Jurkat, Clone E6-1 (cell line): ENCODE data around the gene MRC2.
"Not testable (repeated sequence)": the region's sequence is repeated elsewhere in the genome, so short reads cannot be mapped to it uniquely, and the experiment has no call there.

Experiments
- DNase-seq: peaks from one replicate; pipeline ENCODE4 v3.0.0-alpha.2; 2011; ENCODE audit warnings: low read depth, low spot score
- H3K4me3 ChIP-seq: 2 replicates; pipeline ENCODE4 v1.5.1; 2011; ENCODE audit warnings: mild to moderate bottlenecking, low read length, control low read depth, moderate library complexity

Gene MRC2

DNA sequence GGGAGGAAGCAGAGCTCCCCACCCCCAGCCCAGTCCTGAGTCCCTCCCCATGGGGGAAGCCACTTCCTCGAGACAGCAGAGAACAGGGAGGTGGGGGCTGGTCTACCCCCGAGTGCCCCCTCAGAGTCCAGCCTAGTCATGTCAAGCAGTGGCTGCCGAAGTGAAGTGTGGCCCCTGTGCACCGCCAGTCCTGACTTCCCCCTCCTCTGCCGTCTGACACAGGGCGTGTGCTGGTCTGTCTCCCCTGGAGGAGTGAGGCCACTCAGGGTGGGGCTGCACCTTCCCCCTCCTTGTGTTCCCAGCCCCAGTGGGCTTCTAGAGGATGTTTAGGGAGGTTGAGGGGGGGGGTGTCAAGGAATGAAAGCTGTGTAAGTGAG, 46.9 kb downstream of the MRC2 start:
- H3K4me3 ChIP-seq, result no peak overlapping the region
- DNase-seq, result no peak

DNA sequence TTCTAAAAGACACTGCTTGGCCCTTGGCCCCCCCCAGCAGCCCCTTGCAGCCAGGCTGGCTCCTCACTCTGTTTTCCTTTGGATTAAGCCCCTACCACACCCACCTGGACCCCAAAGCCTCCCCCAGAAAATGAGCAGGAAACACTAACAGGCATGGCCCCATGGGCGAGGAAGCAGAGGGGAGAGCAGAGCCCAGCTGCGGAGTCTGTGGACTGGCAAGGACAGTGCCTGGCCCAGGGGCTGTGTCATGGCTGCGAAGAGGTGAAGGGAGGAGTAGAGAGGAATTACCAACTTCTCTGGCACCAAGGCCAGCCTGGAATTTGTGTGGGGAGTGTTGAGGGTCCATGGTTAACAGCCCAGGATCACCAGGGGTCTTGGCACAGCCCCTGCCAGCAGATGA, 47.4 kb downstream of the MRC2 start:
- DNase-seq, result no peak
- H3K4me3 ChIP-seq, result no peak overlapping the region

DNA sequence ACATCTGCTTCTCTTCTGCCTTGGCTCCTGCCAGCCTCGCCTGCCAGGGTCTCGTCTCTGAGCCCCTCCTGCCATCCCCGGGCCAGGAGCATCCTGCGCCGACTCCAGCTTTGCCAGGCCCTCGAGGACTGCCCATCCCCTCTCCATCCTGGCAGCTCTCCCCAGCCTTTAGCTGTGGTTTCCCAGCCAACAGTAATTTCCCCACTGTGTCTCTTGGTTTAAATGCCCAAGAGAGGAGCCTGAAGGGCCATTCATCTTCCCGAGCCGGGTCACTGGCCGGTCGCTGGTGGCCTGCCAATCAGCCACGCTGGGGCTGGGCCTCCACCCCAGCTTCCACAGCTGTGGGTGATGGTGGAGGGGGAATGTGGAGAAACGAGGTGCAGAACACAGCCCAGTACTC, 47.8 kb downstream of the MRC2 start:
- no peak overlapping the region for H3K4me3 ChIP-seq
- DNase-seq, result no peak

DNA sequence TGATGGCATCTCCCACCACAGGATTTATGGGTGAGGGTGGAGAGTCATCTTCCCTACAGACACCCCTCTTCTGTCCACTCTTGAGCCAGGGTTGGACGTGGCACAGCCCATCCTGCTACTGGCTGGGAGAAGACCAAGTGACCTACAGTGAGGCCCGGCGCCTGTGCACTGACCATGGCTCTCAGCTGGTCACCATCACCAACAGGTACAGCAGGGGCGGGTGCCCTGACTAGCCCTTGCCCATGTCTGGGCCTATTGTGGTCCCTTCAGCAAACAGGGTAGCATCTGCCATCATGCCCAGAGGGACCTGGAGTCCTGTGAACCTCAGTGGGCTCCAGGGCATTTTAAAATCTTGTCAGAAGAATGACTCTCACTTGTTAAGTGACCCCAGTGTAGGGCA, 48.2 kb downstream of the MRC2 start:
- no peak overlapping the region for H3K4me3 ChIP-seq
- DNase-seq, result no peak

DNA sequence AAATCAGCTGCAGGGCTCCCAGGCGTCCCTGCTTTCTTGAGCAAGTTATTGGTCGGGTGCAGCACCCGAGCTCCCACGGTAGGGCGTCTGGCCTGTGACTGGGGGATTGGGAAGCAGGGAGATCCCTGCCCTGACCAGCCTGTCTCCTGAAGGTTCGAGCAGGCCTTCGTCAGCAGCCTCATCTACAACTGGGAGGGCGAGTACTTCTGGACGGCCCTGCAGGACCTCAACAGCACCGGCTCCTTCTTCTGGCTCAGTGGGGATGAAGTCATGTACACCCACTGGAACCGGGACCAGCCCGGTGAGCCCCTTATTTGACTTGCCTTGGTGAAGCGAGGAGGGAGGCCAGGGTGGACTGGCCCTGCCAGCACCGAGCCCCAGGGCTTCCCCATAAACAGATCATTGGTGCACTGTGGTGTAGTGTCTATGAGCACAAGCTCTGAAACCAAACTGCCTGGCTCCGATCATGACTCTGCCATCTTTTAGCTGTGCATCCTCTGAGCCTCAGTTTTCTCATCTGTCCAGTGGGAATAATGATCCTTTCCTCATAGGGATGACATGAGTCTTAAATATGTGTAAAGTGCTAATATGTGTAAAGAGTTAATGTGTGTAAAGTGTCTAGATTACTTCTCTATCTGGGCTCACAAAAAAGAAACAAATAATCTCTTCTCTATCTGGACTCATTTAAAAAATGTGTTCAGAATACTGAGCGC, 48.9 kb downstream of the MRC2 start:
- DNase-seq, result no peak
- H3K4me3 ChIP-seq, result no peak overlapping the region

DNA sequence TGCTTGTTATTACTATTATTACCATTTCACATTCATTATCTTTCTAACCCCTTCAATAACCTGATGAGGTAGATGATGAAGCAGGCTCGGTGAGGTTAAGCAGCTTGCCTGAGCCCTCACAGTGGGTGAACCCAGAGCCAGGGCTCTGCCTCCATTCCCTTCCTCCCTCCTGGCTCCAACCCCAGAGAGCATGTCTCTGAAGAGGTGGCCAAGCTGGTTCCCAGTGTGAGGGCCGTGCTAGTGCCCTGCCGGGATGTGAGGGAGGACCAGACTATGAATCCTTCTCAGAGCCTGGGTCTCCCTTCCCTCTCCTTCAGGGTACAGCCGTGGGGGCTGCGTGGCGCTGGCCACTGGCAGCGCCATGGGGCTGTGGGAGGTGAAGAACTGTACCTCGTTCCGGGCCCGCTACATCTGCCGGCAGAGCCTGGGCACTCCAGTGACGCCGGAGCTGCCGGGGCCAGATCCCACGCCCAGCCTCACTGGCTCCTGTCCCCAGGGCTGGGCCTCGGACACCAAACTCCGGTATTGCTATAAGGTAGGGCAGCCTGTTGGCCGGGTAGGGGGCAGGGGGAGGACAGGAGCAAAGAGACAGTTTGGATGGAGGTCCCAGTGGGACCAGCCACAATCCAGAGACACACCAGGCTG, 49.6 kb downstream of the MRC2 start:
- DNase-seq, result no peak
- H3K4me3 ChIP-seq, result no peak overlapping the region

DNA sequence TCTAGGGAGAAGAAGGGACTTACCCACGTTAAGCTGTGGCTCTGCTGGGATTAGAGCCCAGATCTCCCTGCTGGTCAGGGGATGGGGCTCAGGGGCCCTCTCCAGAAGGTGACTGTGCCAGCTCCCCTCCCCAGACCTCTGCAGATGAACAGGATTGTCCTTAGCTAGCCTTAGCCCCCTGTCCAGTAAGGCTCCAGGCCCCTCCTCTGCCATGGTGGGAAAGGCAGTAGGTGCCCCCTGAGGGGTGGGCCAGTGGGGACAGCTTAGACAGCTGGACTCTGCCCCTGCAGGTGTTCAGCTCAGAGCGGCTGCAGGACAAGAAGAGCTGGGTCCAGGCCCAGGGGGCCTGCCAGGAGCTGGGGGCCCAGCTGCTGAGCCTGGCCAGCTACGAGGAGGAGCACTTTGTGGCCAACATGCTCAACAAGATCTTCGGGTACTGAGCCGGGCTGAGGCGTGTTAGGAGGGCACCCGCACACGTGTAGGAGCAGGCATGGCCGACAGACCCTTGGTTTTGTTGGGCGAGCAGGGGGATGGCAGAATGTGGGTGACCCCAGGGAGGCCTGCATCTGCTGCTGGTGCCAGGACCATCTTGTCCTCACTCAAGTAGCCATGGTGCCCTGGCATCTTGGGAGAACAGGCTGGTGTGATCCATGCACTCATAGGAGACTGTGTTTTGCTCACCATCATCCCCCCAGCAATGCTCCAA, 50.9 kb downstream of the MRC2 start:
- no peak overlapping the region for H3K4me3 ChIP-seq
- DNase-seq, result no peak

DNA sequence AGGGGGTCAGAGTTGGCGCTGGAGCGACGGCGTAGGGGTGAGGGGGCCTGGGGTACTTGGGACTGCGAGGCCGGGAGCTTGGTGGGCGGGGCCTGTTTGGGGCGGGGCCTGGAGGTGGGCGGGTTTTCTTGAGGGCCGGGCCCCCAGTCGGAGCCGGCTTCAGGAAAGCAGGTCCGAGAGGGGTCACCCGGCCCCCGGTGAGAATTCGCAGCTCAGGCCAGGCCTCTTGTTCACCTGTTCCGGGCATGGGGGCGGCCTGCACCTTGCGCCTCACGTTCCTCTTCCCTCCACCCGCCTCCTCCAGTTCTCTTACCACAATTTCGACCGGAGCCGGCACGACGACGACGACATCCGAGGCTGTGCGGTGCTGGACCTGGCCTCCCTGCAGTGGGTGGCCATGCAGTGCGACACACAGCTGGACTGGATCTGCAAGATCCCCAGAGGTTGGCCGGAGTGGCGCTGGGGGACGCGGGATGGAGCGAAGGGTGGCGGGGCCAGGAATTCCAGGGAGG, 52.5 kb downstream of the MRC2 start:
- no peak for DNase-seq
- no peak overlapping the region for H3K4me3 ChIP-seq

DNA sequence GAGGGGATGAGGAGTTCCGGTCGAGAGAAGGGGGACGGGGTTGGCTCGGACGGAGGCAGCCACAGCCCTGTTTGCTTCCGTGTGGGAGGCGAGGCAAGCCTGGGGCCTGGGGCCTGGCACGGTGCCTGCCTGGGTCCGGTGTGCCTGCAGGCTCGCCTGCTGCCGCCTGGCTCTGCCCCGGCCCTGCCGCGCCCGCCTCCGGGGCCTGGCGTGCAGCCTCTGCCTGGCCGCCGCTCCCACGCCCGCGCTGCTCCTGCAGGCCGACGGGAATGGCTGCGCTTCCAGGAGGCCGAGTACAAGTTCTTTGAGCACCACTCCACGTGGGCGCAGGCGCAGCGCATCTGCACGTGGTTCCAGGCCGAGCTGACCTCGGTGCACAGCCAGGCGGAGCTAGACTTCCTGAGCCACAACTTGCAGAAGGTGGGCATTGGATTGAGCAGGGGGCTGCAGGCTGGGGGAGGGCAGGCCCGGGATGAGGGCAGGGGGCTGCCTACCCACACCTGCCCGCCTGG, 53.1 kb downstream of the MRC2 start:
- no peak overlapping the region for H3K4me3 ChIP-seq
- no peak for DNase-seq

DNA sequence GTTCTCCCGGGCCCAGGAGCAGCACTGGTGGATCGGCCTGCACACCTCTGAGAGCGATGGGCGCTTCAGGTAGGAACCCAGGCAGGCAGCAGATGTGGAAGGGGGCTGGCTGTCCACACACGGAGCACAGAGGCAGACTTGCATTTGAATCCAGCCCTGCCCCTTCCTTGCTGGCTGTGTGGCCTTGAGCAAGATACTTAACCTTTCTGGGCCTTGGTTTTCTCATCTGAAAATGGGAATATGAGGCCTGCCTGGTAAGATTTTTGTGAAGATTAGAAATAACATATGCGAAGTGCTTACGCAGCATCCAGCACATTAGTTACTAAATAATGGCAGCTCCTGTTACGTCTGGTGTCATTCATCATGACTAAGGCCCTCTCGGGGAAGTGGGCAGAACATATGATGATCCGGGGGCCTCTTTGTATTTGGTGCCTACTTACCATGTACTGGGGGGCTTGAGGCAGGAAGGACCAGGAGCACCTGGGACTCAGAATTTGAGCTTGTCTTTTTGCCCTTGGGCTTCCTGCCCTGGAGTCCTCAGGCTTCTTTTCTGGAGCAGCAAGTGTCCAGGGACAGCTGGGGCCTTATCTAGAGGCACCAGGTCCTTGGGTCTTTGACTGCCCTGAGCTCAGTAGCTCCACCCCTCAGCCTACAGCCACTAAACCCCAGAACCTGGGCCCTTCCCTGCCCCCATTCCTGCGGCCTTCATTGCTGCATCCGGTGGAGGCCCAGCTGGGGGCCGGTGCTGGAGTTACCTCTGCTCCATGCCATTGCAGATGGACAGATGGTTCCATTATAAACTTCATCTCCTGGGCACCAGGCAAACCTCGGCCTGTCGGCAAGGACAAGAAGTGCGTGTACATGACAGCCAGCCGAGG, 53.8 kb downstream of the MRC2 start:
- DNase-seq, result no peak
- H3K4me3 ChIP-seq, result no peak overlapping the region

DNA sequence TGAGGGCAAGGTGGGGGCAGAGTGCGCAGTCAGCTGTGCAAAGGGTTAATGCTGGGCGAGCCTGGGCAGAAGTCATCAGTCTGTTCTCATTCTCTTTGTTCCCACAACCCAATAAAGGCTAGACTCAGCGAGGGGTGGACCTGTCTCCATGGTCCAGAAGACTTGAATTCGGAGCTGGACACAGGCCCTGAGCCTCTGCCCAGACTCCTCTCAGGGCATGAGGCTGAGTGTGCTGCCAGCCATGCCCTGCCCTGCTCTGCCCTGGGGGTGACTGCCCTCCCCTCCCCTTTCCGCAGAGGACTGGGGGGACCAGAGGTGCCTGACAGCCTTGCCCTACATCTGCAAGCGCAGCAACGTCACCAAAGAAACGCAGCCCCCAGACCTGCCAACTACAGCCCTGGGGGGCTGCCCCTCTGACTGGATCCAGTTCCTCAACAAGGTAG, 54.5 kb downstream of the MRC2 start:
- DNase-seq, result no peak
- no peak overlapping the region for H3K4me3 ChIP-seq

DNA sequence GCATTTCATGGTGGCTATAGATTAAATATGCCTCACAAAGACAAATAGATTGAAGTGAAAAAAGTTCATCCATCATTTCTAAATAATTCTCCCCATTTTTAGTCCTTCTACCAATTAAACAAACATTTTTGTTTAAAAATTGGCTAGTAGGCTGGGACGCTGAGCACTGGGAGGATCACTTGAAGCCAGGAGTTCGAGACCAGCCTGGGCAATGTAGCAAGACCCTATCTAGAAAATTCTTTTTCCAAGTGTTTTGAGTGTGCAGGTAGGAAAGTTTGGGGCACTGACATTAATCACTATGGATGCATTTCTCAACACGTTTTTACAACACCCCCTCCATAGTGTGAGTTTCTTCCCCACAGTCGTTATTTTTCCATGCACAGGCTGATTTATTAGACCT, 56.7 kb downstream of the MRC2 start:
- no peak for DNase-seq
- H3K4me3 ChIP-seq, result no peak overlapping the region

DNA sequence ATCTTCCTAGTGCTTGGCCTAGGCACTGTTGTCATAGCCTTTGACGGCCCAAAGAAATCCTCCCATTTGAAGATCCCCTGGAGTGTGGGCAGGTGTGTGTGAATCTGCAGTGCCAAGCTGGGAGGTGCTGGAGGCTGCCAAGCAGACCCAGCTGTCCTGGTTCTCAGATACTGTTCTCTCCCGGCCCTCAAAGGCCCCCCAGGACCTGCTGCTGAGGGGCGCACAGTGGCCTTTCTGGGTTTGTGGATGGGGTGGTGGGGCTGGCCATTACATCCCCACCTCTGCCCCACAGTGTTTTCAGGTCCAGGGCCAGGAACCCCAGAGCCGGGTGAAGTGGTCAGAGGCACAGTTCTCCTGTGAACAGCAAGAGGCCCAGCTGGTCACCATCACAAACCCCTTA, 60.5 kb downstream of the MRC2 start:
- no peak overlapping the region for H3K4me3 ChIP-seq
- no peak for DNase-seq

DNA sequence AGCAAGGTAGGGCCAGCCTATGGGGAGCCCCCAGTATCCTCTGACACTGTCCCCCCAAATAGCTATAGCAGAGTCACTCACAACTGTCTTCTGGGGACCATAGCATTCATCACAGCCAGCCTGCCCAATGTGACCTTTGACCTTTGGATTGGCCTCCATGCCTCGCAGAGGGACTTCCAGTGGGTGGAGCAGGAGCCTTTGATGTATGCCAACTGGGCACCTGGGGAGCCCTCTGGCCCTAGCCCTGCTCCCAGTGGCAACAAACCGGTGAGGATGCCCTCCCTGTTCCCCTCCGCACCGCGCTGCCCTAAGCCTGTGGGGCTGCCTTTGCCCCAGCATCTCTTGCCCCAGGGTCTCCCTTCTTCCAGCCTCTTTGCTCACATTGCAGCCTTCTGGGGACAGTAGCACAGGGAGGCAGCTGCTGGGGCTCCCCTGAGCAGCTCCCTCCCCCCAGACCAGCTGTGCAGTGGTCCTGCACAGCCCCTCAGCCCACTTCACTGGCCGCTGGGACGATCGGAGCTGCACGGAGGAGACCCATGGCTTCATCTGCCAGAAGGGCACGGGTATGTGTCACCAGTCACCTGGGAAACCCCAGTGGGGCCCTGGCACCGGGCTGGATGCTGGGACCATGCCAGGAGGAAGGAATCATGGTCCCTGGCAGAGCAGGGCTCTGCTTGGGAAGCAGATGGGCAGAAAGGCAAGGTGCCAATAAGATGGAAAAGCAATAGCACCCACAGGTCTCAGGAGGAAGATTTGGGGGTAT, 61.1 kb downstream of the MRC2 start:
- H3K4me3 ChIP-seq, result no peak overlapping the region
- no peak for DNase-seq

DNA sequence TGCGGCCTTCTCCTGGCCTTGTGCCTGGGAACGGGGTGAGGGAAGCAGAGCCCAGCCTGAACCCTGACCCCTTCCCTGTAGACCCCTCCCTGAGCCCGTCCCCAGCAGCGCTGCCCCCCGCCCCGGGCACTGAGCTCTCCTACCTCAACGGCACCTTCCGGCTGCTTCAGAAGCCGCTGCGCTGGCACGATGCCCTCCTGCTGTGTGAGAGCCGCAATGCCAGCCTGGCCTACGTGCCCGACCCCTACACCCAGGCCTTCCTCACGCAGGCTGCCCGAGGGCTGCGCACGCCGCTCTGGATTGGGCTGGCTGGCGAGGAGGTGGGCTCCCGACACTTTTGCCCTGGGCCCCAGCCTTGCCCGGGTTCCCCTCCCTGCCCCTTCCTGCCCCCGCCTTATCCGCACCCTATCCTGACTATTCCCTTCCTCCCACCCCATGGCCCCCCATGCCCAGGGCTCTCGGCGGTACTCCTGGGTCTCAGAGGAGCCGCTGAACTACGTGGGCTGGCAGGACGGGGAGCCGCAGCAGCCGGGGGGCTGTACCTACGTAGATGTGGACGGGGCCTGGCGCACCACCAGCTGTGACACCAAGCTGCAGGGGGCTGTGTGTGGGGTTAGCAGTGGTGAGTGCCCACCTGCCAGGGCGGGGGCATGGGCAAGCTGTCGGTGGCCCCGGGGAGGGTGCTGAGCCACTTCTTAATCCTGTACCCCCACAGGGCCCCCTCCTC, 62.1 kb downstream of the MRC2 start:
- DNase-seq, result no peak
- H3K4me3 ChIP-seq, result no peak overlapping the region

DNA sequence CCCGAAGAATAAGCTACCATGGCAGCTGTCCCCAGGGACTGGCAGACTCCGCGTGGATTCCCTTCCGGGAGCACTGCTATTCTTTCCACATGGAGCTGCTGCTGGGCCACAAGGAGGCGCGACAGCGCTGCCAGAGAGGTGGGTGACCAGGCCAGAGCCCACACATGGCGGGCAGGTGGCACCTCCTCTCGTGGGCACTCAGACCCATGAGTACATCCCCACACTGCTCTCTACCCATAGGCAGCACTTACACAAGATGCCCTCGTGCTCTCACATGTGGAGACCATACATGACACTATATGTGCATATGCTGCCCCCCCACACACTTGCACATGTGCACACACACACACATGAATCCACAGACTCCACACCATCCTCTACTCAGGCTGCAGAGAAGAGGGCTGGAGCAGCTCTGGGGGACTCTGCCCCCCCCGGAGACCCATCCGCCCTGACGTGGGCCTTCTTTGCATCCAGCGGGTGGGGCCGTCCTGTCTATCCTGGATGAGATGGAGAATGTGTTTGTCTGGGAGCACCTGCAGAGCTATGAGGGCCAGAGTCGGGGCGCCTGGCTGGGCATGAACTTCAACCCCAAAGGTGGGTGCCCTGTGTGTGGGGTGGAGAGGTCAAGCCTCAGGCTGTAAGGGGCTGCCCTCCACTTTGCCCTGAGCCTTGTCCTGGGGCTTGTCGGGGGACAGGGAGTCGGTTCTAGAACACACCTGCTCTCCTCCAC, 62.9 kb downstream of the MRC2 start:
- no peak overlapping the region for H3K4me3 ChIP-seq
- no peak for DNase-seq

DNA sequence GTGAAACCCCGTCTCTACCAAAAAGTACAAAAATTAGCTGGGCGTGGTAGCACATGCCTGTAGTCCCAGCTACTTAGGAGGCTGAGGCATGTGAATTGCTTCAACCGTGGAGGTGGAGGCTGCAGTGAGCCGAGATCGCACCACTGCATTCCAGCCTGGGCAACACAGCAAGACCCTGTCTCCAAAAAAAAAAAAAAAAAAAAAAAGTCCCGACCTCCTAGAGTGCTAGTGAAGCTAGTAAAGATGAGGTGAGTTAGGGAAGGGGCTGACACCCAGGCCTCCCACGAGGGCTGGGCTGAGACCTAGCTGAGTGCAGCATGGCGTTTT, 64.1 kb downstream of the MRC2 start:
- DNase-seq, H3K4me3 ChIP-seq: not testable (repeated sequence)
